B cell (primary cell): ENCODE data around the gene TPO.

Source experiments
- CTCF ChIP-seq: fragments of 200-600 bp; IDR thresholded peaks from one replicate; pipeline ENCODE4 v1.8.0; 2022; ENCODE audit warnings: antibody characterized with exemption, mild to moderate bottlenecking
- EZH2 ChIP-seq: IDR thresholded peaks from 2 replicates; pipeline ENCODE4 v1.6.1; 2012; ENCODE audit warnings: borderline replicate concordance, low read depth, mild to moderate bottlenecking, moderate library complexity, low read length; ENCODE audit not compliant: insufficient read depth, poor library complexity, severe bottlenecking

- no peak for TF ChIP-seq CTCF
- TF ChIP-seq EZH2 = no peak
Measured at GRCh38 chr2:1494257-1494656, 81.0 kb downstream of the TPO start.
